Activated CD4-positive, alpha-beta T cell treated with anti-CD3 and anti-CD28 coated beads, Interleukin-2, amount 50 U/mL, for 24 hours (primary cell): Measurements from ENCODE around the gene SIRPD.
"Not testable (repeated sequence)": the region's sequence is repeated elsewhere in the genome, so short reads cannot be mapped to it uniquely, and the experiment has no call there.

ENCODE experiments used
- DNase-seq, 2 donors: peaks; one replicate each; pipeline ENCODE4 v3.0.0-alpha.2; 2020; ENCODE audit warnings: low read depth in 1 of 2, low spot score in 1 of 2

Gene SIRPD

GRCh38 chr20:1497371-1497770 is 60.1 kb downstream of the SIRPD start:
- not testable (repeated sequence) for DNase-seq

GRCh38 chr20:1496930-1497329 is 60.6 kb downstream of the SIRPD start:
- no peak for DNase-seq

GRCh38 chr20:1494436-1494835 is 63.1 kb downstream of the SIRPD start:
- no peak for DNase-seq

DNA sequence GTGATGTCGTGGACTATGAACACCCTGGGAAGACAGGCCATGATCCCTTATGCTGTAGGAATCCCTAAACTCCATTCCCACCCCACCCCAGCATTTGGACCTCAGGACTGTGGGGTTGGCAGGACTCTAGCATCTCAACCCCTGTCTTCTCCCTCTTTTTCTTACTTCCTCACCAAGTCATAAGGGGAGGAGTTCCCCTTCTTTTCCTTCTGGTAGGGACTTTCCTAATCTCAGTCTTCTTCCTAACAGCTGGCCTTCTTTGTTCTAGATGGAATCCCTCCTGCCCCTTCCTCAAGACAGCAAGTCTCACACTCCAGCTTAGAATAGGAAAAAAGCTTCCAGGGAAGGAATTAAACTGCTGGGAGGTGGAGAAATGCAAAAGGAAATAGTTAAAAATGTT is 64.0 kb downstream of the SIRPD start:
- DNase-seq = no peak

DNA sequence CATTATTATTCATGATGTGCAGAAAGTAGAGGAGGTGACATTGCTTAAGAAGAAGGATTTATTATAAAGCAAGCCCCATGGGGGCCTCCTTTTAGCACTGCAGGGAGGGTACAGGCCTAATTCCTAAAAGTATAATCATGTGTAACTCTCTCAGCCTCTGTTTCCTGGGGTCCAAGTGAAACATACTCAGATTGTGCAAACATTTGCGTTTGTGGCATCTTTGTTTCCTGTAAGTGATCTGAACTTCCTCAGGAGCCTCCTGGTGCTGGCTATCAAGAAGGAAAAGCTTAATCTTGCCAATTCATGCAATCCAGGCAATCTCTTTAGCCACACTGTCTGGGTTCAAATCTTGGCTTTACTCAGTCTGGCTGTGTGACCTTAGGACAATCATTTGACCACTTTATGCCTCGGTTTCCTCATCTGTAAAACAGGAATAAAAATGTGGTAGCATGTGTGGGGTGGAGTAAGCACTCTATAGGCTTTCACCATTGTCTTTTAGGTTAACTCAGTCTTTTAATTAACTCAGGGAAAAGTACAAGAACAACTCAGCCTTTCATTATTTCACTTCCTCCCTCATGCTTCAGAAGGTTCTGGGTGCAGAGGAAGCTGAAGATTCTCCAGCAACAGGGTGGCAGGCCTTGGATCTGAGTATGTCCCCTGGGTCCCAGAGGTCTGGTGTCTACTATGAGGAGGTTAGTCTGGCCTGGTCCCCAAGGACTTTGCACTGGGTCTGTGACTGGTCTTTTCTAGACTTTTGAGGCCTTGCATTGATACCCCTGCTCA is 65.5 kb downstream of the SIRPD start:
- DNase-seq = no peak

- DNase-seq = no peak
Observed at GRCh38 chr20:1491281-1491840, 66.1 kb downstream of the SIRPD start, which contains the start of gene SIRPB2. Gene SIRPB2 (minus strand): TSS chr20:1491420. CDS start chr20:1491359, 61 bp downstream.

DNA sequence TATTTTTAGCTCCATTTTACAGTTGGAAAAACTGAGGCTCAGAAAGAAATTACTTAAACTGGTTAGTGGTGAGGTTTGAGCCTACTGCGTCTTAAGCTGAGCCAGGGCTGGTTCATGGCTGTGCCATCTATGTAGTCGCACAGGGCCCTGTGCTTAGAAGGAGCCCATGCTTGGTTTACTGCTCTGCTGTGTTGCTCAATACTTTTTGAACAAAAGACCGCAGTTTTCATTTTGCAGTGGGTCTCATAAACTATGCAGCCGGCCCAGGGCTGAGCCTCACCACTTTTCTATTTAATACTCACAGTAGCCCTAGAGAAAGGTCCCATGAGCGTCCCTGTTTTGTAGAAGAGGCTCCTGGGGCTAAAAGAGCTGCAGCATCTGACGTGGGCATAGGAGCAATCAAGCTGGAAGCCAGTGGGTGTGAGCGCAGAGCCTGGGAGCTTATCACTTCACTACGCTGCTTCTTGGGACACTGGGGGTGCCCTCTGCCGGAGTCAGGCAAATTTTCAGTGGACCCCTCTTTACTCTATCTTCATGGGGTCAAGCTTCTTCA is 66.8 kb downstream of the SIRPD start:
- DNase-seq = no peak

DNA sequence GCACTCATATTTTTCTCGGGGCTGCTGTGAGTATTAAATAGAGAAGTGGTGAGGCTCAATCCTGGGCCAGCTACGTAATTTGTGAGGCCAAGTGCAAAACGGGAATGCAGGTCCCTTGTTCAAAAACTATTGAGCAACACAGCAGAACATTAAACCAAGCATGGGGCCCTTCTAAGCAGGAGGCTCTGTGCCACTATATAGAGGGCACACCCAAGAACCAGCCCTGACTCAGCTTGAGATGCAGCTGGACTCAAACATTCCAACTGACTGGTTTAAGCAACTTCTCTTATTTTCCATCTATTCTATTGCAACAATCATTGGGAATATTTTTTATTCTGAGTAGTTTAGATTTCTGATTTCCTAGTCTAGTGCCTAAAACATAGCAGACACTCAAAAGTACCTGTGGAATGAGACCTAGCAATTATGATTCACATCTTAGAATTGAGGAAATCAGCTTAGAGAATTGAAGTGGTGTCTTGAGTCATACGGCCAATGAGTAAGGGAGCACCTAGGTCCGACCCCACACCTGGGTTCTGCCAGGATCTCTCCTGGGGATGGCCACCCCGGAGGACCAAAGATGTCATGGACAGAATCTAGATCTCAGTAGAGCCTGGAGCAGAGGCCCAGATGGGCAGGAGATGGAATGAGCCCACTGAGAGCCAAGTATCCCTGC is 67.6 kb downstream of the SIRPD start:
- DNase-seq = no peak

DNA sequence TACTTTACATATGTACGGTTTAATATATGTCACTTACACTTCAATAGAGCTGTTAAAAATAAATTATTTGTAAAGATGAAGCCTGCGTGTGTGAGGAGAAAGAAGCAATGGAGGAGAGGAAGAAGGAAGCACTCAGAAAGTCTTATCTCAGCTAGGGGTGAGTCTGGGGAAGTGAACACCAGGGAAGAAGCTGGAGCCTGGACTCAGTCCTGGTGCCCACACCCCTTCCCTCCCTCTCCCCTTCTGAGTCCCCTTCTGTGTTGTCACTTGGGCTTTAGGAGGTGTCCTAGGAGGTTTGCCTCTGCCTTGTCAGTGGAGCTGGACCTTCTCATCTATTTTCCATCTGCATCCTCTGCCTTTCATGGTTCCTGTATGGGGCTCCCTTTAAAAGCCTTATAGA is 68.2 kb downstream of the SIRPD start:
- no peak for DNase-seq

GRCh38 chr20:1486566-1486965 is 70.9 kb downstream of the SIRPD start:
- DNase-seq = no peak

- DNase-seq = no peak
Observed at GRCh38 chr20:1484438-1485116, 72.9 kb downstream of the SIRPD start.
